ENCODE measurements around the gene C21orf58.

The C21orf58 gene

GRCh38 chr21:46352913-46353312, 29.2 kb upstream of the C21orf58 start:
- DNase-seq, result no peak

GRCh38 chr21:46352164-46352515, 28.5 kb upstream of the C21orf58 start:
- DNase-seq, result no peak

GRCh38 chr21:46351476-46352163, 27.9 kb upstream of the C21orf58 start:
- DNase-seq, result no peak

- no peak for DNase-seq
Observed at GRCh38 chr21:46350981-46351380, 27.3 kb upstream of the C21orf58 start.

GRCh38 chr21:46350571-46350970, 26.9 kb upstream of the C21orf58 start:
- no peak for DNase-seq

GRCh38 chr21:46349134-46349760, 25.6 kb upstream of the C21orf58 start:
- DNase-seq, result no peak

- no peak for DNase-seq
Observed at GRCh38 chr21:46347791-46348381, 24.2 kb upstream of the C21orf58 start.

GRCh38 chr21:46347203-46347550, 23.5 kb upstream of the C21orf58 start:
- DNase-seq, result no peak

- no peak for DNase-seq
Observed at GRCh38 chr21:46346296-46347202, 22.9 kb upstream of the C21orf58 start.

GRCh38 chr21:46345861-46346260, 22.2 kb upstream of the C21orf58 start:
- DNase-seq, result no peak

GRCh38 chr21:46344219-46344915, 20.7 kb upstream of the C21orf58 start:
- DNase-seq, result no peak

- DNase-seq, result no peak
Observed at GRCh38 chr21:46340998-46341397, 17.3 kb upstream of the C21orf58 start.

- DNase-seq, result no peak
Observed at GRCh38 chr21:46336603-46337002, 12.9 kb upstream of the C21orf58 start.

- no peak for DNase-seq
Observed at GRCh38 chr21:46334351-46335140, 10.9 kb upstream of the C21orf58 start.

GRCh38 chr21:46329796-46330195, 6.1 kb upstream of the C21orf58 start:
- DNase-seq, result no peak

- DNase-seq, result no peak
Observed at GRCh38 chr21:46328151-46328550, 4.5 kb upstream of the C21orf58 start.

GRCh38 chr21:46327711-46328110, 4.0 kb upstream of the C21orf58 start:
- DNase-seq, result no peak

- DNase-seq, result no peak
Observed at GRCh38 chr21:46326110-46326703, 2.5 kb upstream of the C21orf58 start.

- DNase-seq, result peak; percentile 18
Observed at GRCh38 chr21:46325073-46325912, 1.6 kb upstream of the C21orf58 start.

- DNase-seq, result peak; percentile 81
Observed at GRCh38 chr21:46324390-46325072, 861 bp upstream of the C21orf58 start.
